Epithelial cell of esophagus (primary cell): ENCODE results near the gene SNRNP48.

ENCODE experiments used
- DNase-seq: peaks from one replicate; pipeline ENCODE4 v3.0.0; 2010; ENCODE audit warnings: low read depth
- H3K4me3 ChIP-seq: 2 replicates; pipeline ENCODE4 v1.5.1; 2011; ENCODE audit warnings: mild to moderate bottlenecking, low read length, control low read depth
- CTCF ChIP-seq: IDR thresholded peaks from 2 replicates; pipeline ENCODE4 v1.5.1; 2011; ENCODE audit warnings: low read depth, mild to moderate bottlenecking, low read length, control low read depth, inconsistent platforms; ENCODE audit not compliant: insufficient read depth; ENCODE audit errors: missing control alignments

Gene SNRNP48

DNA sequence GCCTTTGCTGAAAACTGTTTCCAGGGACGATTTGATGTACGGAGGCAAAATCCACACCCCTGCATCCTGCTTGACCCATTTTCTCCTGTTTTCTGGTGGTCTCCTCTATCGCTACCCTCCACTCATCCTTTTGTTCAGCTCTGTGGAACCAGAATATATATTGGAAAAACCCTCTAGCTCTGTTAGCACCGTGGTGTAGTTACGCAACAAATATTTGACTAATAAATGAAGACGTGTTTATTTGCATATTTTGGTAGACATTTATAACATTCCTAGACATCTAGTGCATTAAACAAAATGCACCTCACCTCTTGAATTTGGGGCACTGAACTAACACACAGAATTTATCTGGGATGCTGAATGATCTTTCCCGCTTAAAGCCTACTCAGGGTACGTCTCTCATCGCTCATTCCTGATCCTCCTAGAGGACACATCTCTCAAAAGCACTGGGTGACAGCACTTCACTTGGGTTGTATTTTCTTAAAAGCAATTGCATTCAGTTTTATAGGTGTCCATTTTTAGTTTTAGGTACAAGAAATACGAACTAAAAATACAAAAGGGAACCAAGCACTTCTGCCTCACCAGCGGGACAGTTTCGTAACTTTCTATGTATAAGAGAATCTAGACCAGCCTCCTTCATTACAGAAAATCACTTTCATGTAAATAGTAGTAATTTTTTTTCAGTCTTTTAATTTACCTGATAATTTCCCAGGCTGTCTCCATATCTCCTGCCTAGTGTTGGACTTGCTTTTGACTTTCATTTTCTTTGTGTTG, 59.2 kb downstream of the SNRNP48 start:
- H3K4me3 ChIP-seq: no peak overlapping the region
- no peak for TF ChIP-seq CTCF
- DNase-seq: no peak

- no peak for DNase-seq
- H3K4me3 ChIP-seq: no peak overlapping the region
- no peak for TF ChIP-seq CTCF
Measured at GRCh38 chr6:7650878-7651277, 60.9 kb downstream of the SNRNP48 start.

- DNase-seq: no peak
- H3K4me3 ChIP-seq: no peak overlapping the region
- no peak for TF ChIP-seq CTCF
Measured at GRCh38 chr6:7652957-7653356, 63.0 kb downstream of the SNRNP48 start.

DNA sequence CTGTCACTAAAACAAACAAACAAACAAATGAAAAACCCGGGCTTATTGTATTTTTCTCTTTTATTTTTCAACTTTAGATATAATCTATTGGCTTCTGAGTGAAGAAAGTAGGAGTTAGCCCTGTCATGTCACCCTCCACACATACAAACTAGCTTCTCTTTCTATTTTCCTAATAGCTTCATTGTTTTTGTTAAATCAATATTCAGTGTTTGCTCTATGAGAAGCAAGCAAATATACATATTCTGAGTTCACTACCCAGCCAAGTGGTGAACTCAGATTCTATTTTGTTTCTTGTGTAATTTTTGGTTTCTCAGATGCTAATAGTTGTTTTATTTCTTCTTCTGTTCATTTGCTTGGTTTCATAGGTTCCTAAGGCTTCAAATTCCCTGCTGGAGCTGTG, 66.4 kb downstream of the SNRNP48 start:
- TF ChIP-seq CTCF: no peak
- no peak overlapping the region for H3K4me3 ChIP-seq
- DNase-seq: no peak

DNA sequence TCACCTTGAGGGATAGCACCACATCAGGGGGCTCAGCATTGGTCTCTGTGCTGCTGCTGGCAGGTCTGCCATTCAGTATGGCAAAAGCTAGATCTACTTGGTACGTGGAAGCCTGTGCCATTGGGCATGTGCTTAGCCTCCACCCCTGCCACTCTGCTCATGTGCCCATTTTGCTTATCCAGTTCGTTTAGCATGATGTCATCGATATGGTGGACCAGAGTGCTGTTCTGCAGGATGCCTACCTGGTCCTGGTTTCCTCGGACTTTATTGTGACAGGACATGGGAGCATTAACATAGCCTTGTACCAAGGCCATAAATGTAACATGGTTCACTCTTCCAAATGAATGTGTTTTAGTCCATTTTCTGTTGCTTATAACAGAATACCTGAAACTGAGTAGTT, 68.5 kb downstream of the SNRNP48 start:
- DNase-seq: no peak
- TF ChIP-seq CTCF: no peak
- no peak overlapping the region for H3K4me3 ChIP-seq

- no peak overlapping the region for H3K4me3 ChIP-seq
- DNase-seq: no peak
- TF ChIP-seq CTCF: no peak
Measured at GRCh38 chr6:7661364-7661763, 71.4 kb downstream of the SNRNP48 start.
